Fibroblast of lung (primary cell): ENCODE results near the gene CEP19.

Experiments used
- CTCF ChIP-seq, 2 donors: IDR thresholded peaks in 1 of 2; conservative IDR thresholded peaks in 1 of 2; 1 replicate in 1 of 2; 2 replicates in 1 of 2; pipeline ENCODE4 v1.5.1; 2011 to 2012; ENCODE audit warnings: low read length in 2 of 2, control low read depth in 1 of 2, inconsistent platforms in 1 of 2, low read depth in 1 of 2, mild to moderate bottlenecking in 1 of 2
- EZH2 ChIP-seq: IDR thresholded peaks from 2 replicates; pipeline ENCODE4 v1.5.1; 2012; ENCODE audit warnings: low read length, control low read depth, mild to moderate bottlenecking; ENCODE audit errors: missing control alignments

GRCh38 chr3:196662033-196662432 is 50.0 kb downstream of the CEP19 start:
- no peak for TF ChIP-seq CTCF (conservative IDR thresholded peaks at IDR 0.05 in 1 of 2, IDR thresholded peaks at IDR 0.05 in 1 of 2; ENCODE audit: low read depth in 1 of 2, low read length in 2 of 2)
- no peak for TF ChIP-seq EZH2
